SU-DHL-6 (cell line): Measurements from ENCODE around the gene AIG1.

Experiments used
- CTCF ChIP-seq: fragments of 200-600 bp; sonication (generic); IDR thresholded peaks from one replicate; pipeline ENCODE4 v1.5.1; 2017; ENCODE audit warnings: antibody characterized with exemption, mild to moderate bottlenecking, low read length, moderate library complexity; ENCODE audit not compliant: insufficient read depth, poor library complexity, severe bottlenecking
- EZH2phosphoT487 ChIP-seq: fragments of 200-600 bp; sonication (generic), shearing (Covaris generic); conservative IDR thresholded peaks from 2 replicates; pipeline ENCODE4 v1.6.1; 2018; ENCODE audit warnings: mild to moderate bottlenecking, antibody characterized with exemption, low read length, moderate library complexity, mixed read lengths

DNA sequence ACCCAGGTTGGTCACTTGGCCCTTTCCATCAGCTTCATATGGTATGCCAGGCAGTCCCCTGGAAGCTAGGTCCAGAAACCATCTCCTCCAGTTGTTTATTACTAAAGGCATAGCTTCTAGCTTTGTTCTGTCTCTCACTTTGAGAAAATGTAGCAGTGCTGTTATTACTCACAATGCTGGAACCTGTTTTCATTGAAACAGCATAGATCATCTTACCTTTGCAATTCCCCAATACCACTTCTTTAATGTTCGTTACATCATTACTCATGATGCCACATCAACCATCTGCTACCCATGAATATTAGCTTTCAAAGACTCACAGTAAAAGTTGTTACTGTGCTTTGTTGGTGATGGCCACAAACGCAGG is 301.5 kb downstream of the AIG1 start:
- TF ChIP-seq CTCF, result no peak
- no peak for TF ChIP-seq EZH2phosphoT487
